ENCODE results near the gene RPL35.

Gene RPL35

GRCh38 chr9:124885551-124885950 is 23.8 kb upstream of the RPL35 start:
- WGBS = 89% methylated on average over 4 of the region's 4 CpGs
- Histone ChIP-seq H2BK15ac (ENCODE audit: low read depth, poor library complexity, severe bottlenecking) (no peak overlapping the region), H3K4ac (ENCODE audit: low read depth in 1 of 2, low read length in 2 of 2) (no peak overlapping the region)

GRCh38 chr9:124884376-124884775 is 22.6 kb upstream of the RPL35 start:
- H4K8ac ChIP-seq (ENCODE audit: low read length) = no peak overlapping the region
- no peak overlapping the region for H3K4me3 ChIP-seq (ENCODE audit: insufficient read depth in 1 of 2, low read depth in 1 of 2, low read length in 2 of 2)
- H3K27me3 ChIP-seq (ENCODE audit: control insufficient read depth in 1 of 2, insufficient read depth in 1 of 2, low read length in 2 of 2) = no peaks in the 10 kb centered on the region
- no peak overlapping the region for H2AFZ ChIP-seq (ENCODE audit: low read depth, low read length)
- no peak overlapping the region for H3K18ac ChIP-seq (ENCODE audit: low read depth in 1 of 2, low read length in 2 of 2)
- H2BK5ac ChIP-seq (ENCODE audit: low read depth, low read length, poor library complexity, severe bottlenecking) = no peak overlapping the region
- H3K4ac ChIP-seq (ENCODE audit: low read depth in 1 of 2, low read length in 2 of 2) = no peak overlapping the region
- peaks cover 2% of the 10 kb centered on the region for H3K79me1 ChIP-seq (replicated peaks; ENCODE audit: low read length, poor library complexity, severe bottlenecking)
- peaks cover 65 to 82% of the 10 kb centered on the region in 2 experiments for H3K36me3 ChIP-seq (ENCODE audit: control insufficient read depth in 1 of 2, insufficient read depth in 2 of 2, low read depth in 1 of 2, low read length in 2 of 2)
- H2AK5ac ChIP-seq (ENCODE audit: low read length, severe bottlenecking) = no peak overlapping the region
- H3K9ac ChIP-seq (ENCODE audit: low read length) = no peak overlapping the region
- H3K4me1 ChIP-seq (ENCODE audit: control insufficient read depth, insufficient read depth, low read depth, low read length) = peaks cover 7% of the 10 kb centered on the region
- 87% methylated on average over 4 of the region's 4 CpGs for WGBS
- H4K91ac ChIP-seq (ENCODE audit: low read length) = no peak overlapping the region
- DNase-seq = no peak
- H3K4me2 ChIP-seq (ENCODE audit: low read length, poor library complexity, severe bottlenecking) = no peak overlapping the region
- no peak overlapping the region for H3K23ac ChIP-seq (ENCODE audit: low read length in 2 of 2)
- no peak overlapping the region for H3K14ac ChIP-seq (ENCODE audit: low read length in 2 of 2)
- H2BK120ac ChIP-seq (ENCODE audit: low read depth, low read length) = no peak overlapping the region
- H3K9me3 ChIP-seq (ENCODE audit: control insufficient read depth, low read length) = no peaks in the 10 kb centered on the region
- H2BK15ac ChIP-seq (ENCODE audit: low read depth, poor library complexity, severe bottlenecking) = no peak overlapping the region
- H3K27ac ChIP-seq (ENCODE audit: low read length, poor library complexity, severe bottlenecking) = no peak overlapping the region
- H2BK12ac ChIP-seq (ENCODE audit: low read length in 2 of 2) = no peak overlapping the region

More at GRCh38 chr9:124885551-124885950, 23.8 kb upstream of the RPL35 start:
- no peak overlapping the region for H3K27ac ChIP-seq (ENCODE audit: low read length, poor library complexity, severe bottlenecking)
- H4K91ac ChIP-seq (ENCODE audit: low read length) = no peak overlapping the region
- H3K9me3 ChIP-seq (ENCODE audit: control insufficient read depth, low read length) = no peaks in the 10 kb centered on the region
- no peak overlapping the region for H2AK5ac ChIP-seq (ENCODE audit: low read length, severe bottlenecking)
- H2AFZ ChIP-seq (ENCODE audit: low read depth, low read length) = no peak overlapping the region
- no peak overlapping the region for H3K23ac ChIP-seq (ENCODE audit: low read length in 2 of 2)
- no peak overlapping the region for H3K14ac ChIP-seq (ENCODE audit: low read length in 2 of 2)
- peaks cover 7% of the 10 kb centered on the region for H3K4me1 ChIP-seq (ENCODE audit: control insufficient read depth, insufficient read depth, low read depth, low read length)
- peaks cover 2% of the 10 kb centered on the region for H3K79me1 ChIP-seq (replicated peaks; ENCODE audit: low read length, poor library complexity, severe bottlenecking)
- DNase-seq = no peak
- no peak overlapping the region for H3K4me3 ChIP-seq (ENCODE audit: insufficient read depth in 1 of 2, low read depth in 1 of 2, low read length in 2 of 2)
- H4K8ac ChIP-seq (ENCODE audit: low read length) = no peak overlapping the region
- H3K36me3 ChIP-seq (ENCODE audit: control insufficient read depth in 1 of 2, insufficient read depth in 2 of 2, low read depth in 1 of 2, low read length in 2 of 2) = peaks cover 68 to 82% of the 10 kb centered on the region in 2 experiments
- no peak overlapping the region for H3K18ac ChIP-seq (ENCODE audit: low read depth in 1 of 2, low read length in 2 of 2)
- H3K27me3 ChIP-seq (ENCODE audit: control insufficient read depth in 1 of 2, insufficient read depth in 1 of 2, low read length in 2 of 2) = no peaks in the 10 kb centered on the region
- no peak overlapping the region for H2BK12ac ChIP-seq (ENCODE audit: low read length in 2 of 2)
- H2BK5ac ChIP-seq (ENCODE audit: low read depth, low read length, poor library complexity, severe bottlenecking) = no peak overlapping the region
- no peak overlapping the region for H2BK120ac ChIP-seq (ENCODE audit: low read depth, low read length)
- H3K9ac ChIP-seq (ENCODE audit: low read length) = no peak overlapping the region
- H3K4me2 ChIP-seq (ENCODE audit: low read length, poor library complexity, severe bottlenecking) = no peak overlapping the region

GRCh38 chr9:124882231-124882630 is 20.5 kb upstream of the RPL35 start:
- H3K36me3 ChIP-seq (ENCODE audit: control insufficient read depth in 1 of 2, insufficient read depth in 2 of 2, low read depth in 1 of 2, low read length in 2 of 2) = peaks cover 64 to 84% of the 10 kb centered on the region in 2 experiments
- H3K9ac ChIP-seq (ENCODE audit: low read length) = no peak overlapping the region
- peak overlapping the region; percentile 20 for H2BK5ac ChIP-seq (ENCODE audit: low read depth, low read length, poor library complexity, severe bottlenecking)
- H2BK15ac ChIP-seq (ENCODE audit: low read depth, poor library complexity, severe bottlenecking) = no peak overlapping the region
- H3K4ac ChIP-seq (ENCODE audit: low read depth in 1 of 2, low read length in 2 of 2) = no peak overlapping the region
- peaks cover 7% of the 10 kb centered on the region for H3K4me1 ChIP-seq (ENCODE audit: control insufficient read depth, insufficient read depth, low read depth, low read length)
- no peak overlapping the region for H4K8ac ChIP-seq (ENCODE audit: low read length)
- H2AK5ac ChIP-seq (ENCODE audit: low read length, severe bottlenecking) = no peak overlapping the region
- no peaks in the 10 kb centered on the region for H3K27me3 ChIP-seq (ENCODE audit: control insufficient read depth in 1 of 2, insufficient read depth in 1 of 2, low read length in 2 of 2)
- H3K27ac ChIP-seq (ENCODE audit: low read length, poor library complexity, severe bottlenecking) = no peak overlapping the region
- H3K18ac ChIP-seq (ENCODE audit: low read depth in 1 of 2, low read length in 2 of 2) = no peak overlapping the region
- no peaks in the 10 kb centered on the region for H3K9me3 ChIP-seq (ENCODE audit: control insufficient read depth, low read length)
- H3K79me1 ChIP-seq (replicated peaks; ENCODE audit: low read length, poor library complexity, severe bottlenecking) = peaks cover 4% of the 10 kb centered on the region
- no peak overlapping the region for H2BK120ac ChIP-seq (ENCODE audit: low read depth, low read length)
- DNase-seq = no peak
- H3K14ac ChIP-seq (ENCODE audit: low read length in 2 of 2) = no peak overlapping the region
- peak overlapping the region; percentile 43 for H4K91ac ChIP-seq (ENCODE audit: low read length)
- peak overlapping the region in 1 of 2 experiments; percentile 1 for H3K4me3 ChIP-seq (ENCODE audit: insufficient read depth in 1 of 2, low read depth in 1 of 2, low read length in 2 of 2)
- H2BK12ac ChIP-seq (ENCODE audit: low read length in 2 of 2) = no peak overlapping the region
- WGBS = 73% methylated on average over 13 of the region's 13 CpGs
- H3K23ac ChIP-seq (ENCODE audit: low read length in 2 of 2) = no peak overlapping the region
- H3K4me2 ChIP-seq (ENCODE audit: low read length, poor library complexity, severe bottlenecking) = no peak overlapping the region
- no peak overlapping the region for H2AFZ ChIP-seq (ENCODE audit: low read depth, low read length)

- Histone ChIP-seq H2BK15ac (ENCODE audit: low read depth, poor library complexity, severe bottlenecking) (no peak overlapping the region), H3K4ac (ENCODE audit: low read depth in 1 of 2, low read length in 2 of 2) (no peak overlapping the region), H3K9ac (ENCODE audit: low read length) (no peak overlapping the region), H3K27ac (ENCODE audit: low read length, poor library complexity, severe bottlenecking) (no peak overlapping the region), H2BK12ac (ENCODE audit: low read length in 2 of 2) (no peak overlapping the region), H3K18ac (ENCODE audit: low read depth in 1 of 2, low read length in 2 of 2) (no peak overlapping the region), H3K9me3 (ENCODE audit: control insufficient read depth, low read length) (no peaks in the 10 kb centered on the region), H3K27me3 (ENCODE audit: control insufficient read depth in 1 of 2, insufficient read depth in 1 of 2, low read length in 2 of 2) (no peaks in the 10 kb centered on the region), H2AFZ (ENCODE audit: low read depth, low read length) (no peak overlapping the region), H3K4me3 (ENCODE audit: insufficient read depth in 1 of 2, low read depth in 1 of 2, low read length in 2 of 2) (no peak overlapping the region), H3K14ac (ENCODE audit: low read length in 2 of 2) (no peak overlapping the region), H4K8ac (ENCODE audit: low read length) (no peak overlapping the region), H3K23ac (ENCODE audit: low read length in 2 of 2) (no peak overlapping the region), H2AK5ac (ENCODE audit: low read length, severe bottlenecking) (no peak overlapping the region), H2BK5ac (ENCODE audit: low read depth, low read length, poor library complexity, severe bottlenecking) (no peak overlapping the region), H3K79me1 (replicated peaks; ENCODE audit: low read length, poor library complexity, severe bottlenecking) (peaks cover 8% of the 10 kb centered on the region), H2BK120ac (ENCODE audit: low read depth, low read length) (no peak overlapping the region), H4K91ac (ENCODE audit: low read length) (no peak overlapping the region), H3K4me1 (ENCODE audit: control insufficient read depth, insufficient read depth, low read depth, low read length) (peaks cover 7% of the 10 kb centered on the region), H3K4me2 (ENCODE audit: low read length, poor library complexity, severe bottlenecking) (no peak overlapping the region), H3K36me3 (ENCODE audit: control insufficient read depth in 1 of 2, insufficient read depth in 2 of 2, low read depth in 1 of 2, low read length in 2 of 2) (peaks cover 62 to 83% of the 10 kb centered on the region in 2 experiments)
- 94% methylated on average over 16 of the region's 16 CpGs for WGBS
- no peak for DNase-seq
These were observed 19.5 kb upstream of the RPL35 start for GRCh38 chr9:124881138-124881743.

All from mesenchymal stem cell (in vitro differentiated cells and primary cell).